ENCODE data around the gene PNPLA6. TPM values are rescaled to one million over a fixed set of nuclear protein-coding genes. Genes with fewer than 3 reads are reported as not detected.

The PNPLA6 gene
- total RNA-seq, 1 experiment from 2014 or later: 121 TPM

DNA sequence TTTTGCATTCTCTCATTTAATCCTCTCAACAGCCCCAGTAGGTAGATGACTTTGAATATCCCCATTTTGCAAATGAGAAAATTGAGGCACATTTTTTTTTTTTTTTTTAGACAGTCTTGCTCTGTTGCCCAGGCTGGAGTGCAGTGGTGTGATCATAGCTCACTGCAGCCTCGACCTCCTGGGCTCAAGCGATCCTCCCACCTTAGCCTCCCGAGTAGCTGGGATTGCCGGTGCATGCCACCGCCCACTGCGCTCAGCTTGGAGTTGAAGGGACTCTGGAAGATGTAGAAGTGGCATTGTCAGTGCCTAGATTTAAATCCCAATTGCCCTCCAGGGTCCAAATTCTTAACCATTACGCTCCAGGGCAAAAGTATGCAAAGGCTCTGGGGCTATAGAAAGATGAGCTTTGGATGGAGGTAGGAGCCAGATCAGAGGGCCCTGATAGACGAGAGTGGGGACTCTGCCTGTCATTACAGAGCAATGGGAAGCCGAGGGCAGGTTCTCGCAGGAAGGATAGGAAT is 13.9 kb upstream of the PNPLA6 start:
- peaks cover 40% of the 10 kb centered on the region for H3F3A ChIP-seq (ENCODE audit: insufficient read depth, low read depth)
- H3K4me2 ChIP-seq: peak overlapping the region; percentile 99
- H3K27me3 ChIP-seq (ENCODE audit: insufficient read depth, low read depth): no peaks in the 10 kb centered on the region
- H3K36me3 ChIP-seq (ENCODE audit: low read depth): no peaks in the 10 kb centered on the region
- no peak overlapping the region for H3K27ac ChIP-seq
- intact Hi-C loops (cut with micrococcal nuclease; ENCODE audit: unreplicated experiment): loop anchor here (1.0 kb wide), 1 partner anchor 13 kb away; no protein-coding TSS in a partner anchor
- H4K20me1 ChIP-seq (ENCODE audit: insufficient read depth): no peaks in the 10 kb centered on the region
- no peak for DNase-seq
- CTCF ChIA-PET: no interaction called here
- H3K4me3 ChIP-seq: peak overlapping the region; percentile 89; the same call in 1 of the 2 replicates
- TF ChIP-seq, protein P1, sequence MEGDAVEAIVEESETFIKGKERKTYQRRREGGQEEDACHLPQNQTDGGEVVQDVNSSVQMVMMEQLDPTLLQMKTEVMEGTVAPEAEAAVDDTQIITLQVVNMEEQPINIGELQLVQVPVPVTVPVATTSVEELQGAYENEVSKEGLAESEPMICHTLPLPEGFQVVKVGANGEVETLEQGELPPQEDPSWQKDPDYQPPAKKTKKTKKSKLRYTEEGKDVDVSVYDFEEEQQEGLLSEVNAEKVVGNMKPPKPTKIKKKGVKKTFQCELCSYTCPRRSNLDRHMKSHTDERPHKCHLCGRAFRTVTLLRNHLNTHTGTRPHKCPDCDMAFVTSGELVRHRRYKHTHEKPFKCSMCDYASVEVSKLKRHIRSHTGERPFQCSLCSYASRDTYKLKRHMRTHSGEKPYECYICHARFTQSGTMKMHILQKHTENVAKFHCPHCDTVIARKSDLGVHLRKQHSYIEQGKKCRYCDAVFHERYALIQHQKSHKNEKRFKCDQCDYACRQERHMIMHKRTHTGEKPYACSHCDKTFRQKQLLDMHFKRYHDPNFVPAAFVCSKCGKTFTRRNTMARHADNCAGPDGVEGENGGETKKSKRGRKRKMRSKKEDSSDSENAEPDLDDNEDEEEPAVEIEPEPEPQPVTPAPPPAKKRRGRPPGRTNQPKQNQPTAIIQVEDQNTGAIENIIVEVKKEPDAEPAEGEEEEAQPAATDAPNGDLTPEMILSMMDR (conservative IDR thresholded peaks at IDR 0.05): no peak
- TF ChIP-seq EZH2 (IDR thresholded peaks at IDR 0.05; ENCODE audit: low read depth): no peak
- peaks cover 13% of the 10 kb centered on the region; the same call in 1 of the 2 replicates for H3K79me2 ChIP-seq (ENCODE audit: low read depth)
- no TSS peak for BruUV-seq (replicated peaks)
- H3K9me2 ChIP-seq (ENCODE audit: insufficient read depth): no peaks in the 10 kb centered on the region
- peaks cover 21% of the 10 kb centered on the region for H3K4me1 ChIP-seq (replicated peaks; ENCODE audit: insufficient read depth)
- no peaks in the 10 kb centered on the region for H3K9me3 ChIP-seq (ENCODE audit: insufficient read depth, low read depth)
- POLR2A ChIA-PET (ENCODE audit: unreplicated experiment): no interaction called here
- peak overlapping the region; percentile 39; the same call in 1 of the 2 replicates for H2AFZ ChIP-seq

DNA sequence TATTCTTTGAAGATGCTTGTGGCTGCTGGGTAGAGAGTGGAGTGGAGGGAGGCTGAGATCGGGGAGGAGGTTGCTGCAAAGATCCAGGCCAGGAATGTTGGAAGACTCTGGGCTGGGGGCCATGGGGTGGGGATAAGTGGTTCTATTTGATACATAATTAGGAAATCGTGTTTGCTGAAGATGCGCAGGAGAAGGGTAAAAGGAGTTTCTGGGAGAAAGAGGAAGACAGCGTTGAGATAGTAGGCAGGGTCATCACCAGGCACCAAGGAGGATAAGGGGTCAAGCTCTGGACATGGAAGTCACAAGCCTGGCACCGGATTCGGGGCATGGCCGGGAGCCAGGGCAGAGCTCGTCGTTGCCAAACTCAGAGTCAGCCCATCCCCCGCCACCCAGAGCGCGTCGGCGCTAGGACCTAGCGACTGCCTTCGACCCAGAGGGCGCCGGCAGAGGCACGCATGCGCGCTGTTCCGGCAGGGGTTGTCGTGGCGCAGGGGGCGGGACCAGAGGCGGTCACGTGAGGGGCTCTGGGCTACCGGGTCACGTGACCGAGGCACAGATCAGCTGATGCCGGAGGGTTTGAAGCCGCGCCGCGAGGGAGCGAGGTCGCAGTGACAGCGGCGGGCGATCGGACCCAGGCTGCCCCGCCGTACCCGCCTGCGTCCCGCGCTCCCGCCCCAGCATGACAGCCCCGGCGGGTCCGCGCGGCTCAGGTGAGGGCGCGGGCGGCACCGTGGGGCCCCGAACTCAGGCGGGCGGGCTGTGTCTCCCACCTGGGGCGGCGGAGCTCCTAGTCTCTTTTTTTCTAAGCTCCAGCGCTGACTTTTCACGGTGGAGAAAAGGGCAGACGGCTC is 13.2 kb upstream of the PNPLA6 start, which contains the start of gene MCOLN1:
Gene MCOLN1 (plus strand): TSS at position 553 of the 851 bp plus-strand sequence. CDS start 127 bp downstream, at position 680.
- Histone ChIP-seq H3F3A (ENCODE audit: insufficient read depth, low read depth) (peaks cover 33% of the 10 kb centered on the region; the same call in 1 of the 2 replicates), H3K4me1 (replicated peaks; ENCODE audit: insufficient read depth) (peaks cover 16% of the 10 kb centered on the region), H3K4me3 (peak within 1 kb of the TSS; percentile 89), H2AFZ (peak within 1 kb of the TSS; percentile 94), H3K9me2 (ENCODE audit: insufficient read depth) (no peaks in the 10 kb centered on the region), H3K79me2 (ENCODE audit: low read depth) (0 out of 2 replicates have a peak, but pooled peaks cover 7% of the 10 kb centered on the region), H3K27ac (no peak within 1 kb of the TSS), H3K27me3 (ENCODE audit: insufficient read depth, low read depth) (no peaks in the 10 kb centered on the region), H3K4me2 (peak within 1 kb of the TSS; percentile 99), H4K20me1 (ENCODE audit: insufficient read depth) (no peaks in the 10 kb centered on the region), H3K9me3 (ENCODE audit: insufficient read depth, low read depth) (no peaks in the 10 kb centered on the region), H3K36me3 (ENCODE audit: low read depth) (no peaks in the 10 kb centered on the region)
- TF ChIP-seq, protein P1 (conservative IDR thresholded peaks at IDR 0.05): no peak
- no peak for TF ChIP-seq EZH2 (IDR thresholded peaks at IDR 0.05; ENCODE audit: low read depth)
- intact Hi-C loops (cut with micrococcal nuclease; ENCODE audit: unreplicated experiment): loop anchor here (1.0 kb wide), 1 partner anchor 12 kb away; no protein-coding TSS in a partner anchor
- no TSS peak for BruUV-seq (replicated peaks)
- ChIA-PET CTCF (no interaction called here), POLR2A (ENCODE audit: unreplicated experiment) (no interaction called here)
- peak; percentile 91 to 98 for DNase-seq

DNA sequence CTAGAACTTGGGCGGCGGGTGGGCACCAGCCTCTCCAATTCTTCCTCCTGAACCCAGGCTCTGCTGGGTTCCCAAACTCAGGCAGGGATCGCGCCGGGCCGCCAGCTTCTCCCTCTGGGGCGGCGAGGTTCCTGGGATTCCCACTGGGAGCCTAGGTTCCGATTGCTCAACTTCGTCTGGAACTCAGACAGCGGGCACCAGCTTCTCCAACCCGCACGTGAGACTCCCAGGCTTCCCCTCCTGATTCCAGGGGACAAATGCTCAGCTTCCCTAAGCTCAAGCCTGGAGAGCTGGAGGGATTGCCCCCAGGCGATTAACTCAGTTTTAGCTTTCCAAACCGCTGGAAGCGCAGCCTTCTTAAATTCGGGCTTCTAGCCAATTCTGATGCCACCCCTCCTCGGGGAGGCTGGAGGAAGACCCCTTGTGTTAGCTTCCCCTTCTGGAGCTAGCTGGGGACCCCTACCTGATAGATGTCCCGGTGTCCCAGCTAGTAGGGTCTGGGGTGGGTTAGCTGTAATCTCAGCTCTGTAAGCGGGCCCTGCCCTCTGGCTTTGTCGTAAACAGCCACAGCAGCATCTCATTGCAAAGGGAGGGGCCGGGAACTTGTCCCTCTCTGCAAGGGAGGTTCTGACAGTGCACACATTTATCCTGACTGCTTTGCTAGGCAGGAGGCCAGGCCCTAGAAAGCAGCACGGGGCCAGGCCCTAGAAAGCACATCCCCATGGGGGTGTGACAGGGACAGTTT is 12.4 kb upstream of the PNPLA6 start:
- Histone ChIP-seq H3K79me2 (ENCODE audit: low read depth) (0 out of 2 replicates have a peak, but pooled peaks cover 7% of the 10 kb centered on the region), H4K20me1 (ENCODE audit: insufficient read depth) (no peaks in the 10 kb centered on the region), H3K27me3 (ENCODE audit: insufficient read depth, low read depth) (no peaks in the 10 kb centered on the region), H3K9me2 (ENCODE audit: insufficient read depth) (no peaks in the 10 kb centered on the region), H3K27ac (no peak overlapping the region), H3K4me3 (peak overlapping the region; percentile 89), H3K4me1 (replicated peaks; ENCODE audit: insufficient read depth) (peaks cover 16% of the 10 kb centered on the region), H3K36me3 (ENCODE audit: low read depth) (no peaks in the 10 kb centered on the region), H3F3A (ENCODE audit: insufficient read depth, low read depth) (peaks cover 25% of the 10 kb centered on the region; the same call in 1 of the 2 replicates), H3K4me2 (peak overlapping the region; percentile 99), H3K9me3 (ENCODE audit: insufficient read depth, low read depth) (no peaks in the 10 kb centered on the region), H2AFZ (peak overlapping the region; percentile 94)
- DNase-seq: no peak
- TF ChIP-seq, protein P1 (conservative IDR thresholded peaks at IDR 0.05): no peak
- TF ChIP-seq EZH2 (IDR thresholded peaks at IDR 0.05; ENCODE audit: low read depth): no peak
- ChIA-PET POLR2A (ENCODE audit: unreplicated experiment) (no interaction called here), CTCF (interaction anchor here (0.6 kb wide), 1 partner anchor 36 kb away, joined by 3 read pairs; no protein-coding TSS in a partner anchor)
- intact Hi-C loops (cut with micrococcal nuclease; ENCODE audit: unreplicated experiment): loop anchor here (1.0 kb wide), 1 partner anchor 11 kb away; no protein-coding TSS in a partner anchor
- BruUV-seq (replicated peaks): TSS peak; percentile 23

Measured in PC-9 (cell line).